ENCODE data around the gene NCAPD2.

NCAPD2 gene

DNA sequence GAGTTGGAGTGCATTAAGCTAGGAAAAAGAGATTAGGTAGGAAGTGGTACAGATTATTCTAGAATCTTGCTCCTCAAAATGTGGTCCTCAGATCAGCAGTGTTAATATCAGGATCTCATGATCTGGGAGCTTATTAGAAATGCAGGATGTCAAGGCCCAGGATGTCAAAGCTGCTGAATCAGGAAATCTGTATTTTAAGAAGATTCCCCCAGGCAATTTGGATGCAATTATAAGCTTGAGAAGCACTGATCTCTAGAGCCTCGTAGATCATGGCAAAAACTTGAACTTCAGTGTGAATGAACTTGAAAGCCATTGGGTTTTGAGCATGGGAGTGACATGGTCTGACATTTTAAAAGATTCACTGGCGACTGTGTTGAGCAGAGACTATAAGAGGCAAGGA lies 6.6 kb downstream of the NCAPD2 start:
- no peak for DNase-seq (ENCODE audit: low read depth)
- TF ChIP-seq, protein P1, sequence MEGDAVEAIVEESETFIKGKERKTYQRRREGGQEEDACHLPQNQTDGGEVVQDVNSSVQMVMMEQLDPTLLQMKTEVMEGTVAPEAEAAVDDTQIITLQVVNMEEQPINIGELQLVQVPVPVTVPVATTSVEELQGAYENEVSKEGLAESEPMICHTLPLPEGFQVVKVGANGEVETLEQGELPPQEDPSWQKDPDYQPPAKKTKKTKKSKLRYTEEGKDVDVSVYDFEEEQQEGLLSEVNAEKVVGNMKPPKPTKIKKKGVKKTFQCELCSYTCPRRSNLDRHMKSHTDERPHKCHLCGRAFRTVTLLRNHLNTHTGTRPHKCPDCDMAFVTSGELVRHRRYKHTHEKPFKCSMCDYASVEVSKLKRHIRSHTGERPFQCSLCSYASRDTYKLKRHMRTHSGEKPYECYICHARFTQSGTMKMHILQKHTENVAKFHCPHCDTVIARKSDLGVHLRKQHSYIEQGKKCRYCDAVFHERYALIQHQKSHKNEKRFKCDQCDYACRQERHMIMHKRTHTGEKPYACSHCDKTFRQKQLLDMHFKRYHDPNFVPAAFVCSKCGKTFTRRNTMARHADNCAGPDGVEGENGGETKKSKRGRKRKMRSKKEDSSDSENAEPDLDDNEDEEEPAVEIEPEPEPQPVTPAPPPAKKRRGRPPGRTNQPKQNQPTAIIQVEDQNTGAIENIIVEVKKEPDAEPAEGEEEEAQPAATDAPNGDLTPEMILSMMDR (conservative IDR thresholded peaks at IDR 0.05; ENCODE audit: control insufficient read depth, insufficient read depth, low read depth, low read length), result no peak
- no peak overlapping the region for H3K4me3 ChIP-seq (ENCODE audit: control insufficient read depth, low read depth, low read length)

- H3K4me3 ChIP-seq (ENCODE audit: control insufficient read depth, low read depth, low read length), result no peak overlapping the region
- no peak for DNase-seq (ENCODE audit: low read depth)
- TF ChIP-seq, protein P1 (conservative IDR thresholded peaks at IDR 0.05; ENCODE audit: control insufficient read depth, insufficient read depth, low read depth, low read length), result no peak
Observed at GRCh38 chr12:6507102-6507998, 13.4 kb downstream of the NCAPD2 start.

DNA sequence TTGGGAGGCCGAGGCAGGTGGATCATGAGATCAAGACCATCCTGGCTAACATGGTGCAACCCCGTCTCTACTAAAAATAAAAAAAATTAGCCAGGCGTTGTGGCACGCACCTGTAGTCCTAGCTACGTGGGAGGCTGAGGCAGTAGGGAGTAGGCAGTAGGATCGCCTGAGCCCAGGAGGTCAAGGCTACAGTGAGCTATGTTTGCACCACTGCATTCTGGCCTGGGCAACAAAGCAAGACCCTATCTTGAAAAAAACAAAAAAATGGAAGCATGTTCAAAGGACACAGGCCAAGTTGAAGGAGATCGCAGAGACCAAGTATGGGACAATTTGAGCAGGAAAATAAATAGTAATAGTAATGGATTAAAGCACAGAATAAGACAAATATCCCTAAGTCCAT lies 14.2 kb downstream of the NCAPD2 start:
- TF ChIP-seq, protein P1 (conservative IDR thresholded peaks at IDR 0.05; ENCODE audit: control insufficient read depth, insufficient read depth, low read depth, low read length), result no peak
- H3K4me3 ChIP-seq (ENCODE audit: control insufficient read depth, low read depth, low read length), result no peak overlapping the region
- no peak for DNase-seq (ENCODE audit: low read depth)

- no peak for DNase-seq (ENCODE audit: low read depth)
- TF ChIP-seq, protein P1 (conservative IDR thresholded peaks at IDR 0.05; ENCODE audit: control insufficient read depth, insufficient read depth, low read depth, low read length), result no peak
Observed at GRCh38 chr12:6520186-6520585, 26.3 kb downstream of the NCAPD2 start.

GRCh38 chr12:6522193-6522592 lies 28.3 kb downstream of the NCAPD2 start:
- DNase-seq (ENCODE audit: low read depth), result no peak
- no peak overlapping the region for H3K4me3 ChIP-seq (ENCODE audit: control insufficient read depth, low read depth, low read length)
- TF ChIP-seq, protein P1 (conservative IDR thresholded peaks at IDR 0.05; ENCODE audit: control insufficient read depth, insufficient read depth, low read depth, low read length), result no peak

More at GRCh38 chr12:6520186-6520585, 26.3 kb downstream of the NCAPD2 start:
- H3K4me3 ChIP-seq (ENCODE audit: control insufficient read depth, low read depth, low read length), result no peak overlapping the region

DNA sequence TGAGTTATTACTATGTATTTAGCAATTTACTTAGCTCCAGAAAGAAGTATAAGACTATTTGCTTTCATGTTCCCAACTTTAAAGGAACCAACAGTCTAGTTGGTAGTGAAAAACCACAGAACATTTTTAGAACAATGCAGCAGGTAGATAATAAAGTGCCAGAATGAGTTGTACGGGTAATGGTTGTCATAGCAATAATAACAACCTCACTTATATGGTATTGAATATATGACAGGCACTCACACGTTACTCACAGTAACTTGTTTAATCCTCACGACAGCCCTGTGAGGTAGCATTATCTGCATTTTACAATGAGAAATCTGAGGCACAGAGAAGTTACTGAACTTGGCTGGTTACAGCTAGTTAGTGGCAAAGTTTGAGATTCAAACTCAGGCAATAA lies 29.8 kb downstream of the NCAPD2 start:
- TF ChIP-seq, protein P1 (conservative IDR thresholded peaks at IDR 0.05; ENCODE audit: control insufficient read depth, insufficient read depth, low read depth, low read length), result no peak
- no peak for DNase-seq (ENCODE audit: low read depth)
- no peak overlapping the region for H3K4me3 ChIP-seq (ENCODE audit: control insufficient read depth, low read depth, low read length)
